D341Med (cell line): Measurements from ENCODE around the gene API5.
"Not testable (repeated sequence)": the region's sequence is repeated elsewhere in the genome, so short reads cannot be mapped to it uniquely, and the experiment has no call there.

Experiments
- DNase-seq: peaks from one replicate; pipeline ENCODE4 v3.0.0; 2012; ENCODE audit warnings: low spot score

Gene API5

GRCh38 chr11:43311791-43312607 lies at the start of gene API5:
API5 (plus strand) TSS chr11:43311996; CDS start chr11:43312128, 132 bp downstream.
- peak; percentile 89 for DNase-seq

- DNase-seq = peak; percentile 57
These were observed 43.8 kb upstream of the API5 start for GRCh38 chr11:43267856-43268580.

- no peak for DNase-seq
These were observed 43.0 kb upstream of the API5 start for GRCh38 chr11:43268786-43269185.

- DNase-seq = peak; percentile 32
These were observed 42.4 kb upstream of the API5 start for GRCh38 chr11:43269254-43269918.

- DNase-seq = no peak
These were observed 41.3 kb upstream of the API5 start for GRCh38 chr11:43270468-43270867.

- peak; percentile 61 for DNase-seq
These were observed 33.4 kb upstream of the API5 start for GRCh38 chr11:43278193-43278956.

GRCh38 chr11:43282607-43283440 lies 29.0 kb upstream of the API5 start:
- peak; percentile 66 for DNase-seq

- no peak for DNase-seq
These were observed 26.0 kb upstream of the API5 start for GRCh38 chr11:43285826-43286225.

GRCh38 chr11:43289368-43289767 lies 22.4 kb upstream of the API5 start:
- DNase-seq = no peak

- no peak for DNase-seq
These were observed 13.4 kb upstream of the API5 start for GRCh38 chr11:43298397-43298796.

- no peak for DNase-seq
These were observed 4.2 kb downstream of the API5 start for GRCh38 chr11:43315966-43316365.

GRCh38 chr11:43316451-43316850 lies 4.7 kb downstream of the API5 start:
- DNase-seq = no peak

- DNase-seq = no peak
These were observed 16.2 kb downstream of the API5 start for GRCh38 chr11:43327987-43328386.

- DNase-seq = no peak
These were observed 16.7 kb downstream of the API5 start for GRCh38 chr11:43328482-43328881.

- DNase-seq = no peak
These were observed 29.4 kb downstream of the API5 start for GRCh38 chr11:43341159-43341558.

- DNase-seq = not testable (repeated sequence)
These were observed 39.6 kb downstream of the API5 start for GRCh38 chr11:43351426-43351825.

GRCh38 chr11:43354311-43354710 lies 42.5 kb downstream of the API5 start:
- DNase-seq = no peak

GRCh38 chr11:43356336-43356735 lies 44.5 kb downstream of the API5 start:
- DNase-seq = no peak

GRCh38 chr11:43358279-43358800 lies 46.5 kb downstream of the API5 start:
- DNase-seq = no peak

- DNase-seq = peak; percentile 94
These were observed 47.1 kb downstream of the API5 start, which contains the start of gene TTC17 for GRCh38 chr11:43358801-43359421. TTC17 (plus strand) TSS chr11:43358920; CDS start chr11:43358955, 35 bp downstream.
